Cortex of kidney (tissue), 1 donor: ENCODE results near the gene PTPRG.

Source experiments
- DNase-seq: peaks from one replicate; lab custom pipeline; 2025; lab: John Stamatoyannopoulos, UW

Gene PTPRG

DNA sequence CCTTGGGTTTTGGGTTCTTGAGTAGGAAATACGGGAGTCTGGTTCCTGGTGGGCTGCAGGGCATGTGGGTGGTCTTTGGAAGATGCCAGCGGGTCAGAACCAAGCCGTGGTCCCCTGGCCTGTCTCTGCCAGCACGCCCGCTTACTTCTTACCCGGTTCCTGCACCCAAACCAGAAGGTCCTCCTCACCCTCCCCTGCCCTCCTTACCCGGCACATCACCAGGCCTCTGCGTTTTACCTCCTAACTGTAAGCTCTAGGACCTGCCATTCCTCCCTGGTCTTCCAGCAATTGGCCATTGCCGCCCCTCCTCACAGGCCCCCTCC lies 628.0 kb downstream of the PTPRG start:
- DNase-seq = no peak

DNA sequence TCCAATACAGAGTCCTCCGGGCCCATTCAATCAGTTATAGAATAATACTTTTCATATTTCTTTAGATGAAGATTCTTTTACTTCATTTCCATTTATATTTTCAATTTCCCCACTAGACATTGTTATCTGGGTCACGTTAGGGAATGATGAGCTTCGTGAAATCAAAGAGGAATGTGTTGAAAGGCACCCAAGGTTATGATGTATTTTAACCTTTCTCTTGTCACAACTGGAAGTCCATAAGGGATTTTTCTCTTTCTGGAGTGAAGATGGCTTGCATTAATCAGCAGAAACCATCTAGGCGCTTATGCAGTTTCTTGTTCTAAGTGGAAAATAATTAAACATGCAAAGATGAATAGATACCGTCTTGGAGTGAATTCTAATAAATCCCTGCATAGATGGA lies 631.5 kb downstream of the PTPRG start:
- DNase-seq = no peak

DNA sequence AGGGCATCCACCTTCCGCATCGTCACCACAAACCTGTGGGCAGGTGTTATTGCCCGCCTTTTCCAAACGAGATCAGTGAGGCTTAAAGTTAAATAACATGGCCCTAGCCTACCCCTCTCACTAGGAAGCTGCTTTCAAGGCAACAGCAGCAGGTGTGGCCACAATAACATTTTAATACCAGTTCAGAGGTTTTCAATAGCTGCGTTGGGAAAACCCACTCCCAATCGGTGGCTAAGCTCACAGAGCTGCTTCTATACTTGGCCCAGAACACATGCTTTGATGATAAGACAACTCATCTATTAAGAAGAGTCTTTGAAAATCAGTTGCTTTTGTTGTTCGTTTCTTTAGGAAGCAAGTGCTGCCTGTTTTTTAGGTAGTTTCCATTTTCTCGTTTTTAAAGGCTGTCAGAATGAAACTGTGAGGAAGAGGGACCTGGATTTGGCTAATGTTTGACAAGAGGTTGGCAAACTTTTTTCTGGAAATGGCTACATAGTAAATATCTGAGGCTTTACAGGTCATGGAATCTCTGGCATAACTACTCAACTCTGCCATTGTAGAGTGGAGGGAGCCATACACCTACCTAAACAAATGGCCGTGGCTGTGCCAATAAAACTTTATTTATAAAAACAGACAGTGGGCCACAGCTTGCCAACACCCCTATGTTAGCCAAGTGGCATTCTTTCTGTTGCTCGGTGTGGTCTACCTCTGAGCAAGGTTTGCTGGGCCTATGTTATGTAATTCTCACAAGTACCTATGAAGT lies 632.4 kb downstream of the PTPRG start:
- DNase-seq = no peak

DNA sequence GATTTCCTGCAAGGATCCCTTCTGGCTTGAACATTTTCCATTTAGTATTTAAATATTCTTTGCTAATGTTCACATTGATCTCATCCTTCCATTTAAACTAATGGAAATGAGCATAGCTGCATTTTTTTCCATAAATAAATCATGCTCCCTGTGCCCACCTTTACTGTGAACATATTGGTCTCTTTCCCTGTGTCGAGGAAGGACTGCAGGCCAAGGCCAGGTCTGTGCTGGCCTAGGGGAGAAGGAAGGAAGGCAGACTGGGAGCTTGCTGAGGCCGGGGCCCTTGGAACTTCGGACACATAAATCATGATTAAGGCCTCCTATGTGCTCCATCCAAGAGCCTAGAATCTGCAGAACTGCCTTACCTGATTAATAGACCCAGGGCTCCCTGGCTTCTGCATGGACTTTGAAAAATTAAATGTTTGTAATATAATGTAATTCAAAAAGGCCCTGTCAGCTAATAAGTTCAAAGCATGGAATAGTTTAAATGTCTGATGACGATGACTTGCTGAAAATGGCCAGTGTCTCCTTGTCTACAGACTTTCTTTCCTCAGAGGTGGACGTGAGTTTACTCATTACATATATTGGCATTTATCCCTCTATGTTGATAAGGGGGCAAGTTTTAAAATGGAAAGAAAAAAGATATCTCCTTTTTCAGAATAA lies 636.1 kb downstream of the PTPRG start:
- no peak for DNase-seq

DNA sequence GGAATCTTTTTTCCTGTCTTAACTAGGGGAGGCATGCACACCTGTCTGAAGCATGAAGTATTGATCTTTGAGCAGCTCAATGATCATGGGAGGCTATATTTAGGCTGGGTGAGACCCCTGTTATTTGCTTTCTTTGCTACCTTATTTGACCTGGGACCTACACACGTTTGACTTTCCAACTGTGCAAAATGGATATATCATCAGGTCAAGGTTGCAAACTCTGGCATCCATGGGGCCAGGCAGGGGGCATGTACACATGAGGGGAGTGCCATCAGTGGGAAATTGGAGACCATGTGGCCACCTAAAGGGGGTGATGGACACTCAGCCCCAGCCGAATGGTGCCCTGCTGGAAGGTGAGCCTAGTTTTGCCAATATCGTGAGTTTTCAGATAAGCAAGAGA lies 637.8 kb downstream of the PTPRG start:
- DNase-seq = no peak

DNA sequence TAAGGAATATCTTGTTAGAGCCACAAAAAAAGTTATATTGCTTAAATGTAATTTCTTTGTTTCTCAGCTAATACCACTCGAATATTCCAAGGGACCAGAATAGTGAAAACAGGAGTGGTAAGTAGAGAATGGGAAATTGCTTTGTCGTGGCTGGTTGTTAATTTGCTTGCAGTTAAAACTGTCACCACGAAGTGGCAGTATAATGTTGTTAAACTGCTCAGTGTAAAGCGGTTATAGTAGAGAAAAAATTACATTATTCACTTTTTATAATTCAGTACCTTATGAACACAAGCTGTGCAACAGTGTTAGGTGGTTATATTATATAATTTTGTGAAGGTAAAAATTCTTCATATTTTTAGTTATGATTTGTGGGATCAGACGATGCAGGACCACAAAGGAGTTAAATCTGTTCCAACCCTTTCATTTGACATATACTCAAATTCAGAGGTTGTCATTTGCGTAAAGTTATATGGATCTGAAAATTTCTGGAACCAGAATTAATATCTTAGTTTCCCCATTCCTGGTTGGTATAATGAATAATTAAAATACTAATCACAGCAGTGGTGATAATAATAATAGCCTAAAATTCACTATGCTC lies 640.2 kb downstream of the PTPRG start:
- DNase-seq = no peak

DNA sequence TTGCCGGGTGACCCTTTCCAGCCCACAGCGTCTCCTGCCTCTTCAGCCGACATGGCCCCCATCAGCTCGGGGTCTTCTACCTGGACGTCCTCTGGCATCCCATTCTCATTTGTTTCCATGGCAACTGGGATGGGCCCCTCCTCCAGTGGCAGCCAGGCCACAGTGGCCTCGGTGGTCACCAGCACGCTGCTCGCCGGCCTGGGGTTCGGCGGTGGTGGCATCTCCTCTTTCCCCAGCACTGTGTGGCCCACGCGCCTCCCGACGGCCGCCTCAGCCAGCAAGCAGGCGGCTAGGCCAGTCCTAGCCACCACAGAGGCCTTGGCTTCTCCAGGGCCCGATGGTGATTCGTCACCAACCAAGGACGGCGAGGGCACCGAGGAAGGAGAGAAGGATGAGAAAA lies 641.8 kb downstream of the PTPRG start:
- DNase-seq = no peak

DNA sequence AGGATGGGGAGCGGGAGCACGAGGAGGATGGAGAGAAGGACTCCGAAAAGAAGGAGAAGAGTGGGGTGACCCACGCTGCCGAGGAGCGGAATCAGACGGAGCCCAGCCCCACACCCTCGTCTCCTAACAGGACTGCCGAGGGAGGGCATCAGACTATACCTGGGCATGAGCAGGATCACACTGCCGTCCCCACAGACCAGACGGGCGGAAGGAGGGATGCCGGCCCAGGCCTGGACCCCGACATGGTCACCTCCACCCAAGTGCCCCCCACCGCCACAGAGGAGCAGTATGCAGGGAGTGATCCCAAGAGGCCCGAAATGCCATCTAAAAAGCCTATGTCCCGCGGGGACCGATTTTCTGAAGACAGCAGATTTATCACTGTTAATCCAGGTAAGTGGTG lies 642.2 kb downstream of the PTPRG start:
- no peak for DNase-seq

DNA sequence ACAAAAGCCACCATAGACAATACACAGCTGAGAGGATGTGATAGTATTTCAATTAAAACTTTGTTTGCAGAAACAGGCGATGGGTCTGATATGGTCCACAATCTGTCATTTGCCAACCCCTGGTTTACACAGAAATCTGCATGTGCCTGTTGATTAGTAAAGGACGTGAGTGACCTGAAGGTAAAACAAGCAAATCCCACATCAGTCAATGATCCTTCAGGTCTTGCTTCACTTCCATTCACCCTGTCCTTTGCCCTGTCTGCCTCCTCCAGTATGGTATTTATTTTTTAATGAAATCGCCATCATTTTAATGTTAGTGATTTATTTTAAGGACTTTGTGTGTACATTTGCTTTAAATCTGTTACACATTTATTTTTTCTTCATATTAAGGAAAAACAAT lies 645.8 kb downstream of the PTPRG start:
- DNase-seq = no peak

DNA sequence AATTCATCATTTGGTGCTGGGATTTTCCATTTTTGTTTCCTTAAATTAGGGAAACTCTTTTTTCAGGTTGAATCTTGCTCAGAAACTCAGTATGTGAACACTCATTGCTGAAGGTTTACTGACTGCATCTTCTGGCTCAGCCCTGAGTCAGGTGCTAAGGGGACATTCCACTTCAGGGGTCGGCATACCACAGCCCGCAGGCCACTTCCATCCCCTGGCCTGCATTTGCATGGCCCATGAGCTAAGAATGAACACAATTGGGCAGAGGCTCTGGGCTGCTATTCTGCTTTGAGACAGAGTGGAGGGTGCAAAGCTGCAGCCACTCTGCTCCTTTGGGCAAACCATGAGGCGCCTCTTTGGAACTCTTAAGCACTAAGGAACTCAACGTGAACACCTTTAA lies 647.0 kb downstream of the PTPRG start:
- DNase-seq = no peak

DNA sequence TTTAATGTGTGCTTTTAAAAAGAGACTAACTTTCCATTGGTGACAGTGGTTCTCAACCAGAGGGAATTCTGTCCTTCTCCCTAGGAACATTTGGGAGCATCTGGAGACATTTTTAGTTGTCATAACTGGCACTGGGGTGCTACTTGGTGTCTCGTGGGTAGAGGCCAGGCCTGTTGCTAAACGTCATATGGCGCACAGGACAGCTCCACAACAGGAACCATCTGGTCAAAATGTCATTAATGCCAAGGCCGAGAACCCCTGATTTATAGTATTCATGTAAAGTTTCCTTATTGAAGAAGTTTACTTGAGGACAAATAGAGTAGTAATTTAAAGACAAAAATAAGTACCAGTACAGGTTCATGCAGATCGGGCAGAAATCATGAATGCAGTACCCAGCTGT lies 647.7 kb downstream of the PTPRG start:
- DNase-seq = no peak

DNA sequence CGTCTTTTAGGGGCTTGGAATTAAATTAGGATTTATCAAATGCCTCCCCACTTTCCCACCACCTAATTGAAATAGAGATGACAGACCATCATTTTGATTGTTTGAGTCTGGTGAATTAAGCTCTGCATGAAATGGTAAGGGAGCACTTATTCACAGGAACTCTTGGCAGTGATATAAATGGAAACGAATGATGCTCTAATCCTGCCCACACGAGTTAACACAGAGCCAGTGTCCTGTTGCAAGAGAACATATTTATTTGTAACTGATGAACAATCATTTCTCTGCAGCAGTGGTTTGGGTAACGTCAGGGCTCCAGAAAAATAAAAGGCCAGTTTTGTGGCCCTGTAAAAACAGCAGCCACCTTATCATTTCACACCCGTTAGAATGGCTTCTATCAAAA lies 648.6 kb downstream of the PTPRG start:
- no peak for DNase-seq

DNA sequence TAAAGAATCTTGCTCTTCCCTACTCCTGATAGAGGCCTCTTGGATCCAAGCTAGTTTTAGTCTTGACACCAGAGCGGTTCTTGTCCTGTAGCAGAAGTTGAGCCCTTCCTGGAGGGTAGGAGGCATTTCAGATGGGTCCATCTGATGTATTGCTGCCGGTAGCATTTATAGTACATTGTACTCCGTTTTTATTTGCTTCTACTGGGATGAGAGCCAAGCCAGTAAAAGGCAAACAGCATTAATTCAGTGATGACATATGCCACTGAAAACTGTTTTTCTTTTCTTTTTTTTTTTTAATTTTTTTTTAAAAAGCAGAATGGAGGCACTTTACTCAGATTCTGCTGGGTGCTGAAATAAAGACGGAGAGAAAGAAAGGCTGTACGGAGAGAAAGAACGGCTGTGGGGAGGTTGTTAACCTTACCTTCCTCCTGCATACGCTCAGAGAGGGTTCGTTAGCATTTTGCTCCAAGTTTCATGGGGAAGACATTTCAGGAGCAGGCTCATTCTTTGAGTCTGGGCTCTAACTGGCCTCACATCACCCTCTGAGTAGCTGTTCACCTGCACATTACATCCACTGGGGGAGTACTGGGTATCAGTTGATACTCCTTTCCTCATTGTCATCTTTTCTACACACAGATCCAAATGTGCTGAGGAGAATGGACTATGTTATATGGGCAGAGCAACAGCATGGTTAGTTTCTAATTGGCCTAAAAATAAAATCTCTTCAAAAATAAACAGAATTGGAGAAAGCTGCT lies 650.5 kb downstream of the PTPRG start:
- DNase-seq = no peak

DNA sequence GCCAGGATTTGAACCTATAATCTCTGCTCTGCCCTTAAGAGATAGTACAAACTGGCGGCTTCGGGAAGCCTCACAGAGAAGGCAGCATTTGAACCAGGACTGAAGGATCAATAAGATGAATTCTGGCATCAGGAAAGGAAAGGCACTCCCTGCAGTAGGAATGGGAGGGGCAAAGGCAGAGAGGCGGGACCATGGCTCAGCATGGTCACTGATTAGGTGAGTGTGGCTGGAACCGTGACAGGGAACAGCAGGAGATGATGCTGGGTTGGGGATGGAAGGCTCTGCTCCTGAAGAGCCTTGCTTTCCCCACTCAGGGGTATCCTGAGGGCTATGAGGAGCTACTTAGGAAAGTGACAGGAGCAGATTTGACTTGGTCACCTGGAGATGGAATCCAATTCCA lies 653.5 kb downstream of the PTPRG start:
- no peak for DNase-seq

DNA sequence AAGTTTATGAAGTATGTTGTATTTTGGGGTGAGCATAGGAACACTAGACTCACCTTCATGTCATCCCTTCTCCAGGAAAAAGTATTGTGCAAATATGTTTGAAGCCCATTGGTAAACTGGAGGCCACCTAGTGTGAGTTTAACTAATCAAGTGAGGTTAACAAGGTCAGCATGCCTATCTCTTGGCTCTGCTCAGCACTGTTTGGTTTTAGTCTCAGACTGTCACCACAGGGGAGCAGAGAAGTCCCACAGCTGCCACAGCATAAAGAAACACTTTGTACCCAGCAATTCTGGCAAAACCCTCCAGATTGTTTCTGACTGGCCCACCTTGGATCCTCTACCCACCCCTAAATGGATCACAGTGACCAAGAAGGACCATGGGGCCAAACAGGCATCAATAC lies 659.2 kb downstream of the PTPRG start:
- DNase-seq = no peak

DNA sequence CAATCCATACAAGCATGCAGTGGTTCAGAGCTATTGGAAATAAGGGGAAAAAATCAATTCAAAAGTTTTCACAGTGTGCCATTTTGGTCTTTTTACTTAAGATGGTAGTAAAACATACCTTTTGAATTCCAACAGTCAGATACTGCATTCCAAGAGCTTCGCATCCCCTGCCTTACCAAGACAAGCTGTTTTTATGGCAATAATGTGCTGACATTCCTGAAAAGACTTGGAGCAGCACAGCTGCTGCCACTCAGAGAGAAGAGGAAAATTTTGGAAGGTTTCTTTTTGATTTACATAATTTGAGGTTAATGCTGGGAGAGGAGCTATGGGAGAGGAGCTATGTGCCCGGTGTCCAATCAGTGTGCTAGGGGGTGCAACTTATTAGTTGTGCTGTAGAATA lies 663.7 kb downstream of the PTPRG start:
- DNase-seq = no peak

DNA sequence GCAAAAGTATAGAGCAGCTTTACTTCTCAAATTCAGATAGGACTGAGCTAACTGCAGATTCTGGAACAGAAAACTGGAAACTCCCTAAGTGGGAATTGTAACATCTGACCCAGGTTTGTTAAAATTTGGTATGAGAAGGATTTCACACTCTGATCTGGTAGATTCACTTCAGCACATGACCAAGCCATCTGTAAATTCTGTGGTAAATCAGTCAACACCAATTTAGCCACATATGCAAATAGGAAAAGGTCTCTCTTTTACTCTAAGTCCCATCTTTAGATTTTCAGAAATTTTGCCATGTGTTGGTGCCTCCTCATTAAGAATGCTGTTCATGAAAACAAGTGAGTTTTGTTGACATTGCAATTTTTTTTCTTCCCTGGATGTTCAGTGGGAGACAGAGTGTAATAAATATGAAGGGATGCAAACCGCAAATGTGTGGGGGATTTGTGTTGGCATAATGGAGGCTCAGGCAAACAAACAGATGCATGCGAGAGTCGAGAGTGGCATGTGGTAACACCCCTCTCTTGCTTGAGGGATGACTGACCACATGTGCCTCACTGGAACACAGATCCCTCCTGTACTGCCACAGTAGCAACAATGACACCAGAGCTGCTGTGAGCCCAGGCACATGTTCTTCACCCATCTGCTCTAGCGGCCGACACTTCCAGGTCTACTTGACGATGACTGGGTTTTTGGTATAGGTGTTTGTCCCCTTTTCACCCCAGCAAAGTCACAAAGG lies 665.4 kb downstream of the PTPRG start:
- no peak for DNase-seq

DNA sequence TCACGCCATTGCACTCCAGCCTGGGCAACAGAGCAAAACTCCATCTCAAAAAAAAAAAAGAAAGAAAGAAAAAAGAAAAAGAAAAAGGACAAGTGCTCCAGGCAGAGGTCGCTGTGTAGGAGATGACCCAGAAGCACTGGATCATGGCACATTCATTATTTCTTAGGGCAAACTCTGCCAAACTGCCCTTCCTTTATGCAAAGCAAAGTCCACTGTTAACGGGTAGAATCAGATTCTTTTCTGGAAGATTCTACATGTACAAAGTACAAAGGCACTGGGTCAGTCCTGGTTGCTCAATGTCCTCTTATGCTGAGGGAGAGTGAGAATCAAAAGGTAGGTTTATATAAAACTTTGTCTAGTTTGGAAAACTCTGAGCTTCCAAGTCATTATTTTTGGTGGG lies 667.1 kb downstream of the PTPRG start:
- no peak for DNase-seq

DNA sequence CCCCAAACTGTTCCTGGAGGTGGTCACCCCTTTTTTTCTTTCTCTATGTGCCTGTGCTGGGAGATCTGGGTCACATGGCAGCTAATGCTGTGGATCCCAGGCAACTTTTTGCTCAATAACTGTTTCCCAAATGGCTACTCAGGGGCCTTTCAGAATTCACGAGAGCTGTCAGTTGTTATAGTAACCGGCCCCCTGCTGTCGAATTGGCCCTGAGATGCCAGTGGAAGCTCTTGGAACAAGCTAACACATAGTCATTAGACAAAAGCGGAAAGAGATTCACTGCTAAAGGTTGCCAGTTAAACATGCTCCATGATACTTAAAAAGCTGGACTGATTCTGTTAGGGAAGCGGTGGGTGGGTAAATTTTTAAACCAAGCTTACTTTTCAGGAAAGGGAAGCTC lies 667.8 kb downstream of the PTPRG start:
- DNase-seq = no peak

DNA sequence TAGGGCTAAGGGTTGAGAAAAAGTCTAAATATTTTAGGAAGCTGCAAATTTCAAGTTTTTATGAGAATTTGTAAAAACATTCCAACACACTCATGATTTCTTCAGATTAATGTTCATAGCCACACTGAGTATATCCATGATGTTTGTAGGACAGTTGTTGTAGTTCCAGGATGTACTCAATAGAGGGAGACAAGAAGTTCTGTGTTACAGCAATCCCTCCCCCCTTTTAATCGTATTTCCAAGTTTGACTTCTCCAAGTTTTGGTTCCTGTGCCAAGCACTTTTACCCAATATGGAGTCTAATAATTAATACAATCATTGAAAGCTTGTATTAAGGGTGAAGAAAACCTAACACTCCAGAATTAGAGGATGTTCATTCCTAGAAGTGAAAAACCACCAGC lies 668.5 kb downstream of the PTPRG start:
- DNase-seq = no peak

DNA sequence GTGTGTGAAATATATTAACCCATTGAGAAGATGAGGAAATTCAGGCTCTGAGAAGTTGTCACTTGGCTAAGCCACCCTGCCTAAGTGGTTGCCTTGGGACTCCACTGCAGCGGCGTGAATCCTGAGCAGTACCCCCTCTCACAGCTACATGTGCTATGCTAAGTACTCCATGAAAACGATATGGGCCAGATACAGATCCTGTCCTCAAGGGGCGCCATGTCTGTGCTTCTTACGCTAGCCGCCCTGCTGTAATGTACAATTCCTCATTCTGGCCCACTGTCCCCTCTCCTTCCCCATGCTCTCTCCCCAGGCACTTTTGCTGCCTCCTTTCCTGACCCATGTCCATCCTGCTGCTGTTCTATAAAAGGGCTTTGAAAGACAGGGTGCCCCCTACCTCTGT lies 671.7 kb downstream of the PTPRG start:
- DNase-seq = no peak

DNA sequence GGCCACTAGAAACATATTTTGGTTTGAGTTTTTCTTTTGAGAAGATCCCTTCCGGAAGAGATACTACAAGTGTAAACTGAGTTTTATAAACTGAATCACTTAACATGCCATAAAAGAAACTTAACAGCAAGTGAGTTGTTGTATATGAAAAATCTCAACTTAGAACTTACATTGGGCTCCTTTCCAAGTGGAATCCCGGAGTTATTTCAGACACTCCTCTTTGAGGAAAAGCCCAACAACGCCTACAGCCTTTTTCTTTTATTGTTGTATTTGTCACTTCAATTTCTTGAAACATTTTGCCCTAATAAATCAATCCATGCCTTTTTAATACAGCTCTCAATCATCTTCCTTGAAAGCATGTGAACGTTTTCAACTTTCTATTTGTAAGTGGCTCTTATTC lies 674.6 kb downstream of the PTPRG start:
- DNase-seq = no peak
